Adrenal gland (tissue), 12 donors: ENCODE results near the gene SPAG8. TPM values are rescaled to one million over a fixed set of nuclear protein-coding genes. Genes with fewer than 3 reads are reported as not detected.

Experiments used
- DNase-seq, 7 donors: peaks; one replicate each; pipeline ENCODE4 v3.0.0-alpha.2; 2019 to 2020
- H3K27ac ChIP-seq, 5 donors: fragments of 200-600 bp; sonication (generic) in 4 of 5; 1 replicate in 3 of 5; 2 replicates in 2 of 5; pipeline versions ENCODE4 v1.5.1 to v1.8.0; 2016 to 2020; ENCODE audit warnings: mild to moderate bottlenecking in 1 of 5
- H3K27me3 ChIP-seq: fragments of 200-600 bp; 2 replicates; pipeline ENCODE4 v1.8.0; 2021
- H3K36me3 ChIP-seq, 2 donors: fragments of 200-600 bp; replicated peaks in 1 of 2; 1 replicate in 1 of 2; 2 replicates in 1 of 2; pipeline versions ENCODE4 v1.5.1 to v1.8.0; 2018 to 2022
- H3K4me1 ChIP-seq, 2 donors: fragments of 200-600 bp; replicated peaks in 1 of 2; 1 replicate in 1 of 2; 2 replicates in 1 of 2; pipeline versions ENCODE4 v1.5.1 to v1.8.0; 2018 to 2021
- H3K4me3 ChIP-seq, 4 donors: fragments of 200-600 bp; sonication (generic) in 3 of 4; one replicate each; pipeline ENCODE4 v1.5.1; 2016 to 2018
- H3K9me3 ChIP-seq, 3 donors: fragments of 200-600 bp; sonication (generic) in 1 of 3; replicated peaks in 1 of 3; 1 replicate in 2 of 3; 2 replicates in 1 of 3; pipeline versions ENCODE4 v1.5.1 to v1.8.0; 2016 to 2021
- CTCF ChIP-seq, 6 experiments: fragments of 450-650 bp in 4 of 6; fragments of 200-600 bp in 2 of 6; sonication (generic) in 1 of 6; IDR thresholded peaks; 1 replicate in 5 of 6; 2 replicates in 1 of 6; pipeline versions ENCODE4 v1.5.1 to v1.8.0; 2016 to 2021; ENCODE audit warnings: antibody characterized with exemption in 6 of 6, mild to moderate bottlenecking in 2 of 6, moderate library complexity in 1 of 6
- POLR2A ChIP-seq, 2 donors: fragments of 450-650 bp; IDR thresholded peaks; one replicate each; pipeline ENCODE4 v1.6.1; 2017; ENCODE audit warnings: antibody characterized with exemption in 2 of 2, mild to moderate bottlenecking in 2 of 2, moderate library complexity in 1 of 2
- WGBS, 4 donors: extraction: QIAGEN DNeasy Blood & Tissue Kit in 2 of 4; methylation state at CpG; one replicate each; pipeline versions ENCODE4 v1.1.5 to v1.1.7; 2013 to 2017; 5-methylcytosine and 5-hydroxymethylcytosine counted together
- intact Hi-C, 2 donors: fragments of 100-400 bp; cut with DNase I; formaldehyde crosslinking; loops; one replicate each; pipeline versions ENCODE4 v1.14.1 to v1.15.0; 2022 to 2023
- polyA plus RNA-seq, 3 donors: library from polyadenylated mRNA; stranded (reverse); fragments of 200-250 nt in 2 of 3; fragments of 350-450 nt in 1 of 3; fragmentation: Illumina TruSeq in 1 of 3; extraction: RNeasy Lipid Tissue Mini Kit (QIAGEN cat#74804) in 1 of 3; gene quantifications; one replicate each; pipeline ENCODE4 v1.2.3, GENCODE V29; 2013 to 2014
- total RNA-seq, 9 donors: library from RNA; depleted of rRNA in 4 of 9; stranded (reverse); fragments of >200 nt in 4 of 9; fragments of 120-200 nt in 1 of 9; fragmentation: NEBNext Ultra II Directional in 1 of 9; extraction: Animal tissue kit (Norgen Biotek cat#: 25700) in 1 of 9; gene quantifications; one replicate each; pipeline versions ENCODE4 v1.1.0 to v1.2.4, GENCODE V29; 2013 to 2023
- donor health status: healthy with polysubstance abuse.
- donor health status: Bipolar disorder and iron deficiency.
- donor health status: DM: yes; HTN: yes; CAD: no.
- donor health status: DM: no; HTN: no; CAD: no.
- donor health status: DM: no; HTN: no; CAD: no.
- donor health status: DM: yes; HTN: yes; CAD: no.

Gene SPAG8
- total and polyA plus RNA-seq, 12 donors = 0.98 to 9.2 (median 2.7) TPM

GRCh38 chr9:35841645-35841900, 29.5 kb upstream of the SPAG8 start:
- Histone ChIP-seq H3K4me1 (peaks cover 12 to 26% of the 10 kb centered on the region in 2 donors), H3K4me3 (no peak overlapping the region), H3K27me3 (no peaks in the 10 kb centered on the region), H3K36me3 (no peaks in the 10 kb centered on the region), H3K9me3 (no peaks in the 10 kb centered on the region), H3K27ac (no peak overlapping the region)
- no peak for DNase-seq
- no peak for TF ChIP-seq CTCF (IDR thresholded peaks at IDR 0.05)
- TF ChIP-seq POLR2A (IDR thresholded peaks at IDR 0.05) = no peak
- 84 to 96% (median 85%) methylated on average over 4 to 5 of the region's 5 CpGs; no CpG with 5 or more reads in 1 of the 4 donors for WGBS, 4 donors
- intact Hi-C loops = no loop called here

GRCh38 chr9:35840881-35841644, 29.0 kb upstream of the SPAG8 start:
- Histone ChIP-seq H3K4me3 (no peak overlapping the region), H3K27ac (no peak overlapping the region), H3K9me3 (no peaks in the 10 kb centered on the region), H3K36me3 (no peaks in the 10 kb centered on the region), H3K4me1 (peaks cover 12 to 25% of the 10 kb centered on the region in 2 donors), H3K27me3 (no peaks in the 10 kb centered on the region)
- TF ChIP-seq CTCF (IDR thresholded peaks at IDR 0.05) = no peak
- no peak for TF ChIP-seq POLR2A (IDR thresholded peaks at IDR 0.05)
- 95 to 98% (median 95%) methylated on average over 14 to 15 of the region's 15 CpGs for WGBS, 4 donors
- DNase-seq = no peak
- intact Hi-C loops = no loop called here

- no peak overlapping the region for H3K27ac ChIP-seq
- H3K9me3 ChIP-seq = no peaks in the 10 kb centered on the region
- no peak overlapping the region for H3K4me3 ChIP-seq
- H3K27me3 ChIP-seq = no peaks in the 10 kb centered on the region
- intact Hi-C loops = no loop called here
- H3K4me1 ChIP-seq = peaks cover 4 to 16% of the 10 kb centered on the region in 2 donors
- TF ChIP-seq CTCF (IDR thresholded peaks at IDR 0.05) (no peak), POLR2A (IDR thresholded peaks at IDR 0.05) (no peak)
- no peak for DNase-seq
- H3K36me3 ChIP-seq = no peaks in the 10 kb centered on the region
- 90 to 96% (median 91%) methylated on average over 4 to 5 of the region's 5 CpGs for WGBS, 4 donors
These were observed 27.9 kb upstream of the SPAG8 start for GRCh38 chr9:35839926-35840325.

GRCh38 chr9:35836595-35836994, 24.5 kb upstream of the SPAG8 start:
- intact Hi-C loops = no loop called here
- Histone ChIP-seq H3K36me3 (no peaks in the 10 kb centered on the region), H3K4me3 (no peak overlapping the region), H3K9me3 (no peaks in the 10 kb centered on the region), H3K27me3 (no peaks in the 10 kb centered on the region), H3K27ac (no peak overlapping the region), H3K4me1 (peaks cover 21 to 22% of the 10 kb centered on the region in 2 donors)
- no peak for DNase-seq
- WGBS, 4 donors = 95 to 99% (median 96%) methylated on average over 5 of the region's 5 CpGs
- TF ChIP-seq POLR2A (IDR thresholded peaks at IDR 0.05) (no peak), CTCF (IDR thresholded peaks at IDR 0.05) (no peak)
